Measurements from ENCODE around the gene PLIN5. TPM values are rescaled to one million over a fixed set of nuclear protein-coding genes. Genes with fewer than 3 reads are reported as not detected.

The PLIN5 gene
- total RNA-seq, 3 donors from 2014 or later = 10.4 to 26.2 (median 15.4) TPM

- no peaks in the 10 kb centered on the region for H3K4me1 ChIP-seq
- no peak for TF ChIP-seq CTCF (IDR thresholded peaks at IDR 0.05)
- TF ChIP-seq POLR2AphosphoS5 (IDR thresholded peaks at IDR 0.05) = no peak
- TF ChIP-seq POLR2A (IDR thresholded peaks at IDR 0.05) = no peak
- intact Hi-C loops (cut with DNase I; ENCODE audit: low total_unique reads) = no loop called here
- no peak overlapping the region for H3K27ac ChIP-seq
- DNase-seq (ENCODE audit: low spot score in 2 of 2) = no peak
- no peaks in the 10 kb centered on the region for H3K36me3 ChIP-seq
- no peaks in the 10 kb centered on the region for H3K9me3 ChIP-seq
- peaks cover 0 to 24% of the 10 kb centered on the region in 2 donors for H3K27me3 ChIP-seq
- no peak overlapping the region for H3K4me3 ChIP-seq
Measured at GRCh38 chr19:4571305-4571917, 36.4 kb upstream of the PLIN5 start.

GRCh38 chr19:4570916-4571304 is 35.9 kb upstream of the PLIN5 start:
- Histone ChIP-seq H3K36me3 (no peaks in the 10 kb centered on the region), H3K27ac (no peak overlapping the region), H3K27me3 (peaks cover 0 to 20% of the 10 kb centered on the region in 2 donors), H3K4me3 (no peak overlapping the region), H3K9me3 (no peaks in the 10 kb centered on the region), H3K4me1 (no peaks in the 10 kb centered on the region)
- DNase-seq (ENCODE audit: low spot score in 2 of 2) = no peak
- TF ChIP-seq POLR2A (IDR thresholded peaks at IDR 0.05) (no peak), CTCF (IDR thresholded peaks at IDR 0.05) (no peak)
- intact Hi-C loops (cut with DNase I; ENCODE audit: low total_unique reads) = no loop called here

- Histone ChIP-seq H3K4me1 (no peaks in the 10 kb centered on the region), H3K9me3 (no peaks in the 10 kb centered on the region), H3K27ac (no peak overlapping the region), H3K4me3 (no peak overlapping the region), H3K27me3 (peaks cover 0 to 15% of the 10 kb centered on the region in 2 donors), H3K36me3 (no peaks in the 10 kb centered on the region)
- no peak for DNase-seq (ENCODE audit: low spot score in 2 of 2)
- TF ChIP-seq POLR2AphosphoS5 (IDR thresholded peaks at IDR 0.05) (no peak), POLR2A (IDR thresholded peaks at IDR 0.05) (no peak), CTCF (IDR thresholded peaks at IDR 0.05) (no peak)
- intact Hi-C loops (cut with DNase I; ENCODE audit: low total_unique reads) = no loop called here
Measured at GRCh38 chr19:4570402-4570801, 35.4 kb upstream of the PLIN5 start.

GRCh38 chr19:4568886-4569285 is 33.9 kb upstream of the PLIN5 start:
- Histone ChIP-seq H3K4me1 (no peaks in the 10 kb centered on the region), H3K4me3 (no peak overlapping the region), H3K27me3 (peaks cover 0 to 6% of the 10 kb centered on the region in 2 donors), H3K27ac (no peak overlapping the region), H3K36me3 (no peaks in the 10 kb centered on the region), H3K9me3 (no peaks in the 10 kb centered on the region)
- TF ChIP-seq CTCF (IDR thresholded peaks at IDR 0.05) (no peak), POLR2AphosphoS5 (IDR thresholded peaks at IDR 0.05) (no peak), POLR2A (IDR thresholded peaks at IDR 0.05) (no peak)
- intact Hi-C loops (cut with DNase I; ENCODE audit: low total_unique reads) = no loop called here
- no peak for DNase-seq (ENCODE audit: low spot score in 2 of 2)

- H3K4me1 ChIP-seq = no peaks in the 10 kb centered on the region
- no peaks in the 10 kb centered on the region for H3K36me3 ChIP-seq
- TF ChIP-seq POLR2AphosphoS5 (IDR thresholded peaks at IDR 0.05) (no peak), CTCF (IDR thresholded peaks at IDR 0.05) (peak; percentile 45 to 59 (median 47))
- H3K4me3 ChIP-seq = no peak overlapping the region
- no peaks in the 10 kb centered on the region for H3K9me3 ChIP-seq
- DNase-seq (ENCODE audit: low spot score in 2 of 2) = peak in 1 of 2 donors; percentile 66
- peaks cover 0 to 6% of the 10 kb centered on the region in 2 donors for H3K27me3 ChIP-seq
- intact Hi-C loops (cut with DNase I; ENCODE audit: low total_unique reads) = no loop called here
- H3K27ac ChIP-seq = peak overlapping the region in 1 of 2 donors; percentile 52
Measured at GRCh38 chr19:4567584-4568071, 32.6 kb upstream of the PLIN5 start.

All from breast epithelium (tissue), 4 donors.